ENCODE measurements around the gene PARP4. TPM values are rescaled to one million over a fixed set of nuclear protein-coding genes. Genes with fewer than 3 reads are reported as not detected.
A peak's percentile ranks its signal among the peaks of the same experiment; 100 is the strongest.

PARP4 gene
- total RNA-seq, 1 experiment from 2014 or later: 76.0 TPM

DNA sequence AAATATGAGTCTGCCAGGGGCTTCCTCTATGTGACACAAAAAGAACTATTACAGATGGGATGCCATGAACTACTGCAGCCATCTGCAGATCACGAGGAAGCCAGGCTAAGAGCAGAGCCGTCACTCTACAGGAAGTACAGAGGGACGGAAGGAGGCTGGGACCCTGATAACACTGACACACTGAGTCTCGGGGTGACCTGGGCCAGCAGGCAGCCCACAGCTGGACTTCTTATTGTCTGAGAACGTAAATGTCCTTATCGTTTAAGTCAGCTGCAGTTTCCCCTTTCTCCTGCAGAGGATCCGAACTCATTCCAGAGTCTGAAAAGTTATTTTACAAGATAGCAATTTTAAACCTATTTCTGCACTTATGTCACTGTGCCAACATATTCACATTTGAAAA, 20.7 kb downstream of the PARP4 start:
- H3K4me3 ChIP-seq (replicated peaks in 1 of 2; ENCODE audit: low read depth in 1 of 2, low read length in 2 of 2): no peak overlapping the region
- H3K9me3 ChIP-seq (ENCODE audit: control insufficient read depth in 1 of 2, insufficient read depth in 1 of 2, low read depth in 1 of 2, low read length in 2 of 2): no peaks in the 10 kb centered on the region
- no peak for ATAC-seq
- intact Hi-C loops (cut with micrococcal nuclease): no loop called here
- H3K27ac ChIP-seq (ENCODE audit: low read depth, low read length): no peak overlapping the region
- TF ChIP-seq, protein P1, sequence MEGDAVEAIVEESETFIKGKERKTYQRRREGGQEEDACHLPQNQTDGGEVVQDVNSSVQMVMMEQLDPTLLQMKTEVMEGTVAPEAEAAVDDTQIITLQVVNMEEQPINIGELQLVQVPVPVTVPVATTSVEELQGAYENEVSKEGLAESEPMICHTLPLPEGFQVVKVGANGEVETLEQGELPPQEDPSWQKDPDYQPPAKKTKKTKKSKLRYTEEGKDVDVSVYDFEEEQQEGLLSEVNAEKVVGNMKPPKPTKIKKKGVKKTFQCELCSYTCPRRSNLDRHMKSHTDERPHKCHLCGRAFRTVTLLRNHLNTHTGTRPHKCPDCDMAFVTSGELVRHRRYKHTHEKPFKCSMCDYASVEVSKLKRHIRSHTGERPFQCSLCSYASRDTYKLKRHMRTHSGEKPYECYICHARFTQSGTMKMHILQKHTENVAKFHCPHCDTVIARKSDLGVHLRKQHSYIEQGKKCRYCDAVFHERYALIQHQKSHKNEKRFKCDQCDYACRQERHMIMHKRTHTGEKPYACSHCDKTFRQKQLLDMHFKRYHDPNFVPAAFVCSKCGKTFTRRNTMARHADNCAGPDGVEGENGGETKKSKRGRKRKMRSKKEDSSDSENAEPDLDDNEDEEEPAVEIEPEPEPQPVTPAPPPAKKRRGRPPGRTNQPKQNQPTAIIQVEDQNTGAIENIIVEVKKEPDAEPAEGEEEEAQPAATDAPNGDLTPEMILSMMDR (IDR thresholded peaks at IDR 0.05 in 2 of 3, conservative IDR thresholded peaks at IDR 0.05 in 1 of 3; ENCODE audit: borderline replicate concordance in 1 of 3, insufficient read depth in 1 of 3, low read depth in 2 of 3, low read length in 2 of 3): peak in 2 of 3 experiments; percentile 18 to 25; a peak in 1 of 6 replicates
- TF ChIP-seq, protein P2, sequence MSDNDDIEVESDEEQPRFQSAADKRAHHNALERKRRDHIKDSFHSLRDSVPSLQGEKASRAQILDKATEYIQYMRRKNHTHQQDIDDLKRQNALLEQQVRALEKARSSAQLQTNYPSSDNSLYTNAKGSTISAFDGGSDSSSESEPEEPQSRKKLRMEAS (IDR thresholded peaks at IDR 0.05): no peak
- H3K79me2 ChIP-seq (ENCODE audit: insufficient read depth, low read length): no peaks in the 10 kb centered on the region; the same call in 1 of the 2 replicates
- H3K4me2 ChIP-seq (ENCODE audit: low read length): no peak overlapping the region
- no peak overlapping the region for H3K9ac ChIP-seq (ENCODE audit: low read length)
- no peaks in the 10 kb centered on the region for H3K4me1 ChIP-seq (ENCODE audit: control insufficient read depth in 1 of 2, insufficient read depth in 2 of 2, low read length in 2 of 2)
- H3K27me3 ChIP-seq (ENCODE audit: insufficient read depth, low read length): no peaks in the 10 kb centered on the region
- H3K36me3 ChIP-seq (ENCODE audit: control insufficient read depth in 1 of 2, insufficient read depth in 2 of 2, low read length in 2 of 2): peaks cover 34 to 54% of the 10 kb centered on the region in 2 experiments
- ChIA-PET RAD21 (ENCODE audit: low non-redundant PET in 1 of 2, low total read pairs in 2 of 2, uncharacterized antibody in 2 of 2, unreplicated experiment in 2 of 2) (no interaction called here), CTCF (no interaction called here), POLR2A (no interaction called here)
- no peak overlapping the region for H2AFZ ChIP-seq (ENCODE audit: low read depth, low read length, poor library complexity, severe bottlenecking)
- no peak for DNase-seq (ENCODE audit: low read depth, low spot score)
- H3K9me2 ChIP-seq (ENCODE audit: insufficient read depth): no peaks in the 10 kb centered on the region
- no TSS peak for BruUV-seq (replicated peaks)
- H4K20me1 ChIP-seq (ENCODE audit: insufficient read depth): no peaks in the 10 kb centered on the region

DNA sequence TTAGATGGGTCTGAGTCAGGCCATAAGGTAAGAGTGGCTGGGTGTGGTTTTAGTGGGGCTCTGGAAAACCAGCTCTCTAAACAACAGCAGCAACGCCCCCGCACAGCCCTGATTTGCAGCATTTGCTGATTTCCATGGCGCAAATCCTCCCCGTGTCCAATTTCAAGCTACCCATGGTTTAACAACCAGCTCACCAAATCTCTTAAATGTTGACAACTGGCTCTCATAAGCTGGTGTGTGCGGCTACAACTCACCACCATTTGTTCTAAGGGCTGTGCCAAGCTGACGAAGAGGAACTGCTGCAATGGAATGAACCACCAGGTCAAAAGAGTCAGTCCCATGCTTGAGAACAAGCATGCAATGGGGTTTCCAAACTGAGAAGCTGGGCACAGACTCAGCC, 22.9 kb downstream of the PARP4 start:
- no peak overlapping the region for H3K4me2 ChIP-seq (ENCODE audit: low read length)
- ChIA-PET CTCF (no interaction called here), POLR2A (no interaction called here), RAD21 (ENCODE audit: low non-redundant PET in 1 of 2, low total read pairs in 2 of 2, uncharacterized antibody in 2 of 2, unreplicated experiment in 2 of 2) (no interaction called here)
- H3K4me3 ChIP-seq (replicated peaks in 1 of 2; ENCODE audit: low read depth in 1 of 2, low read length in 2 of 2): no peak overlapping the region
- H3K27me3 ChIP-seq (ENCODE audit: insufficient read depth, low read length): no peaks in the 10 kb centered on the region
- H3K36me3 ChIP-seq (ENCODE audit: control insufficient read depth in 1 of 2, insufficient read depth in 2 of 2, low read length in 2 of 2): peaks cover 49 to 53% of the 10 kb centered on the region in 2 experiments
- DNase-seq (ENCODE audit: low read depth, low spot score) (no peak), ATAC-seq (no peak)
- H3K27ac ChIP-seq (ENCODE audit: low read depth, low read length): no peak overlapping the region
- no peak overlapping the region for H2AFZ ChIP-seq (ENCODE audit: low read depth, low read length, poor library complexity, severe bottlenecking)
- TF ChIP-seq, protein P3, sequence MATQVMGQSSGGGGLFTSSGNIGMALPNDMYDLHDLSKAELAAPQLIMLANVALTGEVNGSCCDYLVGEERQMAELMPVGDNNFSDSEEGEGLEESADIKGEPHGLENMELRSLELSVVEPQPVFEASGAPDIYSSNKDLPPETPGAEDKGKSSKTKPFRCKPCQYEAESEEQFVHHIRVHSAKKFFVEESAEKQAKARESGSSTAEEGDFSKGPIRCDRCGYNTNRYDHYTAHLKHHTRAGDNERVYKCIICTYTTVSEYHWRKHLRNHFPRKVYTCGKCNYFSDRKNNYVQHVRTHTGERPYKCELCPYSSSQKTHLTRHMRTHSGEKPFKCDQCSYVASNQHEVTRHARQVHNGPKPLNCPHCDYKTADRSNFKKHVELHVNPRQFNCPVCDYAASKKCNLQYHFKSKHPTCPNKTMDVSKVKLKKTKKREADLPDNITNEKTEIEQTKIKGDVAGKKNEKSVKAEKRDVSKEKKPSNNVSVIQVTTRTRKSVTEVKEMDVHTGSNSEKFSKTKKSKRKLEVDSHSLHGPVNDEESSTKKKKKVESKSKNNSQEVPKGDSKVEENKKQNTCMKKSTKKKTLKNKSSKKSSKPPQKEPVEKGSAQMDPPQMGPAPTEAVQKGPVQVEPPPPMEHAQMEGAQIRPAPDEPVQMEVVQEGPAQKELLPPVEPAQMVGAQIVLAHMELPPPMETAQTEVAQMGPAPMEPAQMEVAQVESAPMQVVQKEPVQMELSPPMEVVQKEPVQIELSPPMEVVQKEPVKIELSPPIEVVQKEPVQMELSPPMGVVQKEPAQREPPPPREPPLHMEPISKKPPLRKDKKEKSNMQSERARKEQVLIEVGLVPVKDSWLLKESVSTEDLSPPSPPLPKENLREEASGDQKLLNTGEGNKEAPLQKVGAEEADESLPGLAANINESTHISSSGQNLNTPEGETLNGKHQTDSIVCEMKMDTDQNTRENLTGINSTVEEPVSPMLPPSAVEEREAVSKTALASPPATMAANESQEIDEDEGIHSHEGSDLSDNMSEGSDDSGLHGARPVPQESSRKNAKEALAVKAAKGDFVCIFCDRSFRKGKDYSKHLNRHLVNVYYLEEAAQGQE (IDR thresholded peaks at IDR 0.05; ENCODE audit: low read depth): no peak
- TF ChIP-seq, protein P4, sequence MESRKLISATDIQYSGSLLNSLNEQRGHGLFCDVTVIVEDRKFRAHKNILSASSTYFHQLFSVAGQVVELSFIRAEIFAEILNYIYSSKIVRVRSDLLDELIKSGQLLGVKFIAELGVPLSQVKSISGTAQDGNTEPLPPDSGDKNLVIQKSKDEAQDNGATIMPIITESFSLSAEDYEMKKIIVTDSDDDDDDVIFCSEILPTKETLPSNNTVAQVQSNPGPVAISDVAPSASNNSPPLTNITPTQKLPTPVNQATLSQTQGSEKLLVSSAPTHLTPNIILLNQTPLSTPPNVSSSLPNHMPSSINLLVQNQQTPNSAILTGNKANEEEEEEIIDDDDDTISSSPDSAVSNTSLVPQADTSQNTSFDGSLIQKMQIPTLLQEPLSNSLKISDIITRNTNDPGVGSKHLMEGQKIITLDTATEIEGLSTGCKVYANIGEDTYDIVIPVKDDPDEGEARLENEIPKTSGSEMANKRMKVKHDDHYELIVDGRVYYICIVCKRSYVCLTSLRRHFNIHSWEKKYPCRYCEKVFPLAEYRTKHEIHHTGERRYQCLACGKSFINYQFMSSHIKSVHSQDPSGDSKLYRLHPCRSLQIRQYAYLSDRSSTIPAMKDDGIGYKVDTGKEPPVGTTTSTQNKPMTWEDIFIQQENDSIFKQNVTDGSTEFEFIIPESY (IDR thresholded peaks at IDR 0.05; ENCODE audit: extremely low read depth, insufficient replicate concordance, low read length): no peak
- TF ChIP-seq SP1 (IDR thresholded peaks at IDR 0.05; ENCODE audit: low read depth) (no peak), EZH2 (IDR thresholded peaks at IDR 0.05) (no peak), RAD21 (IDR thresholded peaks at IDR 0.05; ENCODE audit: low read depth) (no peak)
- H4K20me1 ChIP-seq (ENCODE audit: insufficient read depth): no peaks in the 10 kb centered on the region
- no TSS peak for BruUV-seq (replicated peaks)
- H3K9me3 ChIP-seq (ENCODE audit: control insufficient read depth in 1 of 2, insufficient read depth in 1 of 2, low read depth in 1 of 2, low read length in 2 of 2): no peaks in the 10 kb centered on the region
- intact Hi-C loops (cut with micrococcal nuclease): loop anchor here (10.0 kb wide), 1 partner anchor 55 kb away; no protein-coding TSS in a partner anchor
- no peaks in the 10 kb centered on the region for H3K4me1 ChIP-seq (ENCODE audit: control insufficient read depth in 1 of 2, insufficient read depth in 2 of 2, low read length in 2 of 2)
- no peaks in the 10 kb centered on the region; the same call in 1 of the 2 replicates for H3K79me2 ChIP-seq (ENCODE audit: insufficient read depth, low read length)
- H3K9me2 ChIP-seq (ENCODE audit: insufficient read depth): no peaks in the 10 kb centered on the region
- H3K9ac ChIP-seq (ENCODE audit: low read length): no peak overlapping the region

Data from HCT116 (cell line).